A549 (cell line): ENCODE measurements around the gene PPP1R9A. TPM values are rescaled to one million over a fixed set of nuclear protein-coding genes. Genes with fewer than 3 reads are reported as not detected.
"Not testable (repeated sequence)": the region's sequence is repeated elsewhere in the genome, so short reads cannot be mapped to it uniquely, and the experiment has no call there.

Experiments used
- ATAC-seq, 2 experiments: fragments of 200-7000 bp in 1 of 2; fragments of >200 bp in 1 of 2; cut with Nextera tagmentation in 1 of 2; cut with Tn5 transposase in 1 of 2; 3 replicates each; pipeline versions ENCODE4 v1.8.0 to v1.9.1; 2018 to 2020; ENCODE audit warnings: mild to moderate bottlenecking in 1 of 2, moderate library complexity in 1 of 2
- CTCF ChIA-PET: fragments of 300-600 bp; sonication (Branson Sonifier 250); formaldehyde crosslinking; extraction: SDS; loops from one replicate; lab custom pipeline; 2021; ENCODE audit warnings: antibody characterized with exemption, inconsistent platforms; lab: Yijun Ruan, JAX
- POLR2A ChIA-PET: fragments of 350-600 bp; formaldehyde crosslinking; extraction: SDS; loops from one replicate; lab custom pipeline; 2021; ENCODE audit warnings: antibody characterized with exemption, inconsistent platforms; lab: Yijun Ruan, JAX
- DNase-seq, 2 experiments: peaks; one replicate each; pipeline versions ENCODE4 v3.0.0 to v3.0.0-alpha.2; 2011 to 2016; ENCODE audit warnings: low read depth in 1 of 2, low spot score in 1 of 2
- FAIRE-seq: peaks from 2 replicates; lab custom pipeline; 2011; peaks lifted over from hg19 to GRCh38; lab: Jason Lieb, UNC
- H3K27ac ChIP-seq, 2 experiments: fragments of >200 bp; sonication (Bioruptor Twin); formaldehyde crosslinking; 3 replicates each; pipeline ENCODE4 v1.5.1; 2016 to 2017
- H3K4me1 ChIP-seq: fragments of >200 bp; sonication (Bioruptor Twin); formaldehyde crosslinking; 3 replicates; pipeline ENCODE4 v1.6.1; 2016
- H3K4me2 ChIP-seq: fragments of >200 bp; sonication (Bioruptor Twin); formaldehyde crosslinking; 3 replicates; pipeline ENCODE4 v1.6.1; 2016
- H3K4me3 ChIP-seq: fragments of >200 bp; sonication (Bioruptor Twin); formaldehyde crosslinking; 3 replicates; pipeline ENCODE4 v1.5.1; 2016
- H3K9me3 ChIP-seq: fragments of >200 bp; sonication (Bioruptor Twin); formaldehyde crosslinking; 3 replicates; pipeline ENCODE4 v1.6.1; 2016
- BHLHE40 ChIP-seq: IDR thresholded peaks from 2 replicates; pipeline ENCODE4 v1.6.1; 2012; ENCODE audit warnings: low read depth, low read length, inconsistent platforms
- CBX2 ChIP-seq: fragments of 200-600 bp; sonication (generic); IDR thresholded peaks from 2 replicates; pipeline ENCODE4 v1.6.1; 2016; ENCODE audit warnings: low read depth, mild to moderate bottlenecking, borderline replicate concordance
- CBX8 ChIP-seq: fragments of 200-600 bp; sonication (generic); IDR thresholded peaks from 2 replicates; pipeline ENCODE4 v1.6.1; 2016
- EHF ChIP-seq: fragments of 250-450 bp; sonication (Bioruptor Pico); IDR thresholded peaks from 2 replicates; pipeline ENCODE4 v1.5.0; 2020; ENCODE audit warnings: mild to moderate bottlenecking
- EHMT2 ChIP-seq: fragments of 200-600 bp; sonication (generic); IDR thresholded peaks from 2 replicates; pipeline ENCODE4 v1.6.1; 2016; ENCODE audit warnings: antibody characterized with exemption, low read depth, mild to moderate bottlenecking, moderate library complexity
- ESRRA ChIP-seq: fragments of 150-350 bp; IDR thresholded peaks from 2 replicates; pipeline ENCODE4 v1.6.1; 2014; ENCODE audit warnings: mild to moderate bottlenecking, low read length, borderline replicate concordance
- FOSB ChIP-seq: fragments of 250-450 bp; sonication (Bioruptor Pico); IDR thresholded peaks from 2 replicates; pipeline ENCODE4 v1.5.0; 2020; ENCODE audit warnings: mild to moderate bottlenecking, moderate library complexity
- HOXB13 ChIP-seq: fragments of 250-450 bp; sonication (Bioruptor Pico); IDR thresholded peaks from 2 replicates; pipeline ENCODE4 v1.5.0; 2020; ENCODE audit warnings: low read depth, mild to moderate bottlenecking, moderate library complexity
- HOXB5 ChIP-seq: fragments of 250-450 bp; sonication (Bioruptor Pico); IDR thresholded peaks from 2 replicates; pipeline ENCODE4 v1.5.0; 2020; ENCODE audit warnings: mild to moderate bottlenecking, moderate library complexity
- JUN ChIP-seq, 2 experiments: fragments of >200 bp; sonication (Bioruptor Twin); formaldehyde crosslinking; IDR thresholded peaks; 2 replicates in 1 of 2; 3 replicates in 1 of 2; pipeline ENCODE4 v1.6.1; 2016 to 2017
- NFE2L2 ChIP-seq: fragments of 150-350 bp; conservative IDR thresholded peaks from 2 replicates; pipeline ENCODE4 v1.6.1; 2014; ENCODE audit warnings: low read length
- NPAS2 ChIP-seq: fragments of 250-450 bp; sonication (Bioruptor Pico); IDR thresholded peaks from 2 replicates; pipeline ENCODE4 v1.8.0; 2022; ENCODE audit warnings: mild to moderate bottlenecking, moderate library complexity, borderline replicate concordance
- NR3C1 ChIP-seq: fragments of >200 bp; sonication (Bioruptor Twin); formaldehyde crosslinking; IDR thresholded peaks from 3 replicates; pipeline ENCODE4 v1.6.1; 2017
- PHF8 ChIP-seq: fragments of 200-600 bp; sonication (generic); IDR thresholded peaks from 2 replicates; pipeline ENCODE4 v1.6.1; 2016; ENCODE audit warnings: low read depth, mild to moderate bottlenecking, antibody characterized with exemption, moderate library complexity, borderline replicate concordance
- RCOR1 ChIP-seq: fragments of 150-350 bp; IDR thresholded peaks from 2 replicates; pipeline ENCODE4 v1.6.1; 2014; ENCODE audit warnings: antibody characterized with exemption, low read length, low read depth
- RFX5 ChIP-seq: fragments of 450-650 bp; IDR thresholded peaks from 2 replicates; pipeline ENCODE4 v1.7.1; 2014; ENCODE audit warnings: antibody characterized with exemption, mild to moderate bottlenecking, moderate library complexity
- SMC3 ChIP-seq: fragments of >200 bp; sonication (Bioruptor Twin); formaldehyde crosslinking; IDR thresholded peaks from 3 replicates; pipeline ENCODE4 v1.6.1; 2018; ENCODE audit warnings: inconsistent platforms
- SREBF2 ChIP-seq: fragments of 450-650 bp; IDR thresholded peaks from 2 replicates; pipeline ENCODE4 v1.6.1; 2014; ENCODE audit warnings: mild to moderate bottlenecking, moderate library complexity
- ZC3H11A ChIP-seq: fragments of 450-650 bp; IDR thresholded peaks from 2 replicates; pipeline ENCODE4 v1.6.1; 2014; ENCODE audit warnings: antibody characterized with exemption, mild to moderate bottlenecking
- ZSCAN20 ChIP-seq: fragments of 250-450 bp; sonication (Bioruptor Pico); IDR thresholded peaks from 2 replicates; pipeline ENCODE4 v1.8.0; 2022; ENCODE audit warnings: mild to moderate bottlenecking, moderate library complexity
- WGBS: methylation state at CpG from one replicate; pipeline ENCODE4 v1.1.6; 2017; ENCODE audit errors: missing lambda C conversion rate; 5-methylcytosine and 5-hydroxymethylcytosine counted together
- polyA plus RNA-seq, 4 experiments: library from polyadenylated mRNA; depleted of rRNA in 3 of 4; stranded (reverse); fragments of >200 nt; fragmentation: RNase III in 1 of 4; extraction: RNeasy Plus Mini Kit Qiagen cat#74134 plus additional on column Dnase treatment in 1 of 4; gene quantifications; 2 replicates in 3 of 4; 3 replicates in 1 of 4; pipeline ENCODE4 v1.2.3, GENCODE V29; 2011 to 2017
- TF ChIP-seq, protein P1 (sequence below): fragments of >200 bp; sonication (Bioruptor Twin); formaldehyde crosslinking; IDR thresholded peaks from 3 replicates; pipeline ENCODE4 v1.5.1; 2016
- TF ChIP-seq, protein P2 (sequence below): fragments of >200 bp; sonication (Bioruptor Twin); formaldehyde crosslinking; IDR thresholded peaks from 2 replicates; pipeline ENCODE4 v1.6.1; 2016
- TF ChIP-seq, protein P3 (sequence below): fragments of >200 bp; sonication (Bioruptor Twin); formaldehyde crosslinking; IDR thresholded peaks from 3 replicates; pipeline ENCODE4 v1.6.1; 2016
- TF ChIP-seq, protein P4 (sequence below): IDR thresholded peaks from 2 replicates; pipeline ENCODE4 v1.6.1; 2012; ENCODE audit warnings: low read depth, borderline replicate concordance
- TF ChIP-seq, protein P5 (sequence below): fragments of 250-450 bp; sonication (Bioruptor Pico); IDR thresholded peaks from 2 replicates; pipeline ENCODE4 v1.5.0; 2021; ENCODE audit warnings: mild to moderate bottlenecking, moderate library complexity, borderline replicate concordance

The PPP1R9A gene
- polyA plus RNA-seq, 2 of the 4 experiments (the other 2 are of a cell fraction), result 5.0 to 18.7 TPM

DNA sequence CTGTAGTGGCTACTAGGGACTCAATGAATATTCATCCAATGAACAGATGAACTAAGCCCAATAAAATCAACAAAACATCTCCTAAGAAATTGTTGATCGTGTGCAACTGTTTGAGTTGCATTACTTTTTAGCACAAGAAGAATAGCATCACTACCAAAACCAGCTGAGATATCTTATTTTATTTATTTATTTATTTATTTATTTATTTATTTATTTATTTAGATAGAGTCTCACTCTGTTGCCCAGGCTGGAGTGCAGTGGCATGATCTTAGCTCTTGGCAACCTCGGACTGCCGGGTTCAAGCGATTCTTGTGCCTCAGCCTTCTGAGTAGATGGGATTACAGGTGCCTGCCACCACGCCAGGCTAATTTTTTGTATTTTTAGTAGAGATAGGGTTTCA lies 92.2 kb downstream of the PPP1R9A start:
- FAIRE-seq, H3K4me3 ChIP-seq, H3K9me3 ChIP-seq, ATAC-seq, H3K4me2 ChIP-seq, POLR2A ChIA-PET: not testable (repeated sequence)
- peaks cover 41% of the 10 kb centered on the region for H3K4me1 ChIP-seq
- WGBS, result 90% methylated on average over 5 of the region's 5 CpGs
- CTCF ChIA-PET, result interaction anchor here (0.6 kb wide), 1 partner anchor 179 kb away, joined by 3 read pairs; no protein-coding TSS in a partner anchor
- TF ChIP-seq ZC3H11A, result peak; percentile 81
- TF ChIP-seq, all 56 proteins: peak for 1; not testable (repeated sequence) for 55
- not testable (repeated sequence) for DNase-seq, H3K27ac ChIP-seq

DNA sequence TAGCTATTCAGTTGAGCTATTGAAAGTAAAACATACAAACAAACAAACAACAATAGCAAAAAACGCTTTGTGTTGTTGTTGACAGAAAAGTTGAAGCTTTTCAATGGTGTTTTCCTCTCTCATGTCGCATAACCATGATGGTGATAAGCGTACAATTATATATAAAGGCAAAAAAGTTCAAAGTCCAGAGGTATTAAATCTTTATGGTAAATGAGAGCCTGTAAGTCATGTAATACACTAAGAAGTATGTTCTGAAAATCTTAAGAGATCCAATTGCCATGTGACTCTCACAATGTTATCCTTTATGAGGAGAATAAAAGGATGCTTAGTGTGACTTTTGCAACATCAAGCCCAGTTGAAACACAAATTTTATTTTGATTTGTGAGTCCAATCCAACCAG lies 93.9 kb downstream of the PPP1R9A start:
- no peak for FAIRE-seq
- H3K4me3 ChIP-seq, result no peak overlapping the region
- no peak for ATAC-seq
- H3K9me3 ChIP-seq, result no peaks in the 10 kb centered on the region
- H3K4me1 ChIP-seq, result peaks cover 35% of the 10 kb centered on the region
- no peak for DNase-seq
- 92% methylated on average over 3 of the region's 3 CpGs for WGBS
- ChIA-PET CTCF (no interaction called here), POLR2A (no interaction called here)
- no peak overlapping the region for H3K27ac ChIP-seq
- peak overlapping the region; percentile 15; the same call in 1 of the 3 replicates for H3K4me2 ChIP-seq
- TF ChIP-seq, protein P1, sequence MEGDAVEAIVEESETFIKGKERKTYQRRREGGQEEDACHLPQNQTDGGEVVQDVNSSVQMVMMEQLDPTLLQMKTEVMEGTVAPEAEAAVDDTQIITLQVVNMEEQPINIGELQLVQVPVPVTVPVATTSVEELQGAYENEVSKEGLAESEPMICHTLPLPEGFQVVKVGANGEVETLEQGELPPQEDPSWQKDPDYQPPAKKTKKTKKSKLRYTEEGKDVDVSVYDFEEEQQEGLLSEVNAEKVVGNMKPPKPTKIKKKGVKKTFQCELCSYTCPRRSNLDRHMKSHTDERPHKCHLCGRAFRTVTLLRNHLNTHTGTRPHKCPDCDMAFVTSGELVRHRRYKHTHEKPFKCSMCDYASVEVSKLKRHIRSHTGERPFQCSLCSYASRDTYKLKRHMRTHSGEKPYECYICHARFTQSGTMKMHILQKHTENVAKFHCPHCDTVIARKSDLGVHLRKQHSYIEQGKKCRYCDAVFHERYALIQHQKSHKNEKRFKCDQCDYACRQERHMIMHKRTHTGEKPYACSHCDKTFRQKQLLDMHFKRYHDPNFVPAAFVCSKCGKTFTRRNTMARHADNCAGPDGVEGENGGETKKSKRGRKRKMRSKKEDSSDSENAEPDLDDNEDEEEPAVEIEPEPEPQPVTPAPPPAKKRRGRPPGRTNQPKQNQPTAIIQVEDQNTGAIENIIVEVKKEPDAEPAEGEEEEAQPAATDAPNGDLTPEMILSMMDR, result no peak
- TF ChIP-seq NPAS2 (CRISPR knock-in tag) (no peak), JUN (IDR thresholded peaks at IDR 0.05) (no peak), HOXB5 (CRISPR knock-in tag) (no peak), ZSCAN20 (no peak), ZC3H11A (no peak)

DNA sequence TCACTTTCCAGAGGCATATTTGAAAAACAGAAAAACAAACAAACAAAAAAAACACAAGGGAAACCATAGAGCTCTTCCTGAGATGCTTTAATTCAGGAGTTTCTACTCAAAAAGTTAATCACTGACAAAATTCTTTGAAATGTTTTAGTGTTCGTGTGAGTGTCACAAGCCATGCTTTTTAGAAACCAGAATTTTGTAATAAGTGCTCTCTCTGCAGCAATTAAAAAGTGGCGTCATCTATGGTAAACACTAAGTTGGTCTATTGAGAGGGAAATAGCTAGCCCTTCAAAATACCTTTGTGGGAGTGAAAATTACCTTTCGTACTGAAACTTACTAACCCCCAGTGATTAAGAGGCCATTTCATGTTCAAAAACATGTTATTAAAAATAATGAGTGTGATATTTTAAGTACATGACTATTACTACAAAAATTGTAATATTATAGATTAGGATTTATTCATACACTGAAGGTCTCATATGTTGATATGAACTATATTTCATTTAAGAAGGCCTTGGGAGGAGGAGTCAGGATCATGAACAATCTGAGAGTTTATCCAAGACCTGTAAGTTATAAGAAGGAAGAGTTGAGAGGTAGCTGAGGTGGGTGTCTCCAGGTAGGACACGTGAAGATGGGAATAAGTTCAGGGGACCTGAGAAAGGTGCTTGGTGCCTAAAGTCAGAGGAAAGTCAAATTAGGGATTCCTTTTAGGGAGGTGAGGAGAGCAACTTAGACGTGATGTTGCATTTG lies 94.6 kb downstream of the PPP1R9A start:
- peaks cover 31% of the 10 kb centered on the region for H3K4me1 ChIP-seq
- POLR2A ChIA-PET, result no interaction called here
- TF ChIP-seq, protein P2, sequence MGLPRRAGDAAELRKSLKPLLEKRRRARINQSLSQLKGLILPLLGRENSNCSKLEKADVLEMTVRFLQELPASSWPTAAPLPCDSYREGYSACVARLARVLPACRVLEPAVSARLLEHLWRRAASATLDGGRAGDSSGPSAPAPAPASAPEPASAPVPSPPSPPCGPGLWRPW, result no peak
- TF ChIP-seq CBX2 (no peak), JUN (IDR thresholded peaks at IDR 0.05) (no peak), NR3C1 (no peak), EHF (CRISPR knock-in tag) (no peak), ESRRA (no peak), SREBF2 (no peak)
- TF ChIP-seq, protein P3, sequence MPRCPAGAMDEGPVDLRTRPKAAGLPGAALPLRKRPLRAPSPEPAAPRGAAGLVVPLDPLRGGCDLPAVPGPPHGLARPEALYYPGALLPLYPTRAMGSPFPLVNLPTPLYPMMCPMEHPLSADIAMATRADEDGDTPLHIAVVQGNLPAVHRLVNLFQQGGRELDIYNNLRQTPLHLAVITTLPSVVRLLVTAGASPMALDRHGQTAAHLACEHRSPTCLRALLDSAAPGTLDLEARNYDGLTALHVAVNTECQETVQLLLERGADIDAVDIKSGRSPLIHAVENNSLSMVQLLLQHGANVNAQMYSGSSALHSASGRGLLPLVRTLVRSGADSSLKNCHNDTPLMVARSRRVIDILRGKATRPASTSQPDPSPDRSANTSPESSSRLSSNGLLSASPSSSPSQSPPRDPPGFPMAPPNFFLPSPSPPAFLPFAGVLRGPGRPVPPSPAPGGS, result no peak
- TF ChIP-seq, all 56 proteins: peak for 0
- no peak for DNase-seq
- no peak for ATAC-seq
- Histone ChIP-seq H3K4me3 (no peak overlapping the region), H3K4me2 (peak overlapping the region; percentile 15; the same call in 1 of the 3 replicates), H3K9me3 (no peaks in the 10 kb centered on the region), H3K27ac (no peak overlapping the region)
- no peak for FAIRE-seq
- WGBS, result 69% methylated on average over 5 of the region's 5 CpGs
- CTCF ChIA-PET, result no interaction called here

DNA sequence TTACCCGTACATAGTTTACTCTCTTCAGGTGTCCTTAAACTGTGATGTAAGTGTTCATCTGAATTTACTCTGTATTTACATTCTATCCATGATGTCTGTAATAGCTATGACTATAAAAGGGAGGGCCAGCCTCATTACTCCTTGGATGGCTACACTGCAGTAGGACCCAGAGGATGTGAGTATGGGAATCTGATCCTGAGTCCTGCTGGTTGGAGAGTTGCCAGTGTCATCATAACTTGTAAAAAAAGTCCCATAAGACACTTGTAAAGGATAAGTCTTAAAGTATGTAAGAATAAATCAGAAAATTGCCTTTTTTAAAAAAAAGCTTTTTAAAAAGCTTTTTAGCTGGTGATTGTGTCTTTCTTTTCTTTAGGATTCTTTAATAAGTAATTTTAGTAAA lies 95.4 kb downstream of the PPP1R9A start:
- no peak overlapping the region for H3K4me3 ChIP-seq
- no peak for ATAC-seq
- no peaks in the 10 kb centered on the region for H3K9me3 ChIP-seq
- no peak overlapping the region for H3K4me2 ChIP-seq
- 84% methylated on average over 1 of the region's 1 CpG for WGBS
- CTCF ChIA-PET, result no interaction called here
- DNase-seq, result no peak
- H3K27ac ChIP-seq, result no peak overlapping the region
- no peak for FAIRE-seq
- POLR2A ChIA-PET, result no interaction called here
- H3K4me1 ChIP-seq, result peaks cover 29% of the 10 kb centered on the region
- TF ChIP-seq BHLHE40 (no peak), CBX8 (no peak), RCOR1 (no peak), RFX5 (no peak), SMC3 (no peak), NFE2L2 (no peak), PHF8 (no peak), HOXB13 (CRISPR knock-in tag) (no peak), FOSB (CRISPR knock-in tag) (no peak), EHMT2 (no peak)
- TF ChIP-seq, protein P4, sequence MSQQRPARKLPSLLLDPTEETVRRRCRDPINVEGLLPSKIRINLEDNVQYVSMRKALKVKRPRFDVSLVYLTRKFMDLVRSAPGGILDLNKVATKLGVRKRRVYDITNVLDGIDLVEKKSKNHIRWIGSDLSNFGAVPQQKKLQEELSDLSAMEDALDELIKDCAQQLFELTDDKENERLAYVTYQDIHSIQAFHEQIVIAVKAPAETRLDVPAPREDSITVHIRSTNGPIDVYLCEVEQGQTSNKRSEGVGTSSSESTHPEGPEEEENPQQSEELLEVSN, result no peak
- TF ChIP-seq, protein P5, sequence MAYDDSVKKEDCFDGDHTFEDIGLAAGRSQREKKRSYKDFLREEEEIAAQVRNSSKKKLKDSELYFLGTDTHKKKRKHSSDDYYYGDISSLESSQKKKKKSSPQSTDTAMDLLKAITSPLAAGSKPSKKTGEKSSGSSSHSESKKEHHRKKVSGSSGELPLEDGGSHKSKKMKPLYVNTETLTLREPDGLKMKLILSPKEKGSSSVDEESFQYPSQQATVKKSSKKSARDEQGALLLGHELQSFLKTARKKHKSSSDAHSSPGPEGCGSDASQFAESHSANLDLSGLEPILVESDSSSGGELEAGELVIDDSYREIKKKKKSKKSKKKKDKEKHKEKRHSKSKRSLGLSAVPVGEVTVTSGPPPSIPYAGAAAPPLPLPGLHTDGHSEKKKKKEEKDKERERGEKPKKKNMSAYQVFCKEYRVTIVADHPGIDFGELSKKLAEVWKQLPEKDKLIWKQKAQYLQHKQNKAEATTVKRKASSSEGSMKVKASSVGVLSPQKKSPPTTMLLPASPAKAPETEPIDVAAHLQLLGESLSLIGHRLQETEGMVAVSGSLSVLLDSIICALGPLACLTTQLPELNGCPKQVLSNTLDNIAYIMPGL, result no peak
- TF ChIP-seq, protein P2, result no peak
